SIG-M5 treated with dmso at 0.1 percent for 504 hours (cell line): ENCODE measurements around the gene OBSL1.
A peak's percentile ranks its signal among the peaks of the same experiment; 100 is the strongest.

Experiments
- DNase-seq: peaks from one replicate; lab custom pipeline; 2025; ENCODE audit not compliant: unreplicated experiment; lab: John Stamatoyannopoulos, UW

The OBSL1 gene

DNA sequence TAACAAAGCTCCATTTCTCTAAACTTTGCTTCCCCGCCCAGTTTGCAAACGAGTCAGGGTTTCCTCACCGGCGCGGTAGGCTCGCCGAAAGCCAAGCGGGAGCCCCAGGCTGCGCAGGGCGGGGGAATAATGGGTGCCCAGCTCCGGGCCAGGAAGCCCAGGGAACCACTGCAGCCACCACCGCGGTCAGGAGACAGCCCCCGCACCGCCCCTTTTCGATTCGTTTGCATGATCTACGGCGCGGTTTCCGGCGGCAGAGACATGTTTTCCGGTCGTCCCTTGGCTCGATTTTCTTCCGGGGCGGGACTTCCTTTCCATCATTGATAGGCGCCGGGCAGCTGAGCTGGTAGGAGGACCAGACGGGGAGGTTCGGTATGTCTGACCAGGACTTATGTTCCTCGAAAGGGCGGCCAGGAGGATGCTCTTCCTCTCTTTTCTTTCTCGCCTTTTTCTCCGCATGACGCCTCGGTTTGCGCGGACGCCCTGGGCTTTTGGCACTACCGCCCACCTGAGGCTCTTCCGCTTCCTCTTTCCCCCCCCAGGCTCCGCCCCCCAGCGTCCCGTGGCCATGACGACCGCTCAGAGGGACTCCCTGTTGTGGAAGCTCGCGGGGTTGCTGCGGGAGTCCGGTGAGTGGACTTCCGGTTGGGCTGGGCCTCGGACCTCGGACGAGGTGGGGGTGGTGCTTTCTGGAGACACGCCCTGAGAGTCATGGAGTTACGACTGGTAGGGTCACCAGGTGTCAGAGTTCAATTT, 26.4 kb upstream of the OBSL1 start, which contains the start of gene STK11IP:
Gene STK11IP (plus strand): TSS at position 306 of the 756 bp plus-strand sequence. CDS start 263 bp downstream, at position 569.
- DNase-seq = peak; percentile 95

DNA sequence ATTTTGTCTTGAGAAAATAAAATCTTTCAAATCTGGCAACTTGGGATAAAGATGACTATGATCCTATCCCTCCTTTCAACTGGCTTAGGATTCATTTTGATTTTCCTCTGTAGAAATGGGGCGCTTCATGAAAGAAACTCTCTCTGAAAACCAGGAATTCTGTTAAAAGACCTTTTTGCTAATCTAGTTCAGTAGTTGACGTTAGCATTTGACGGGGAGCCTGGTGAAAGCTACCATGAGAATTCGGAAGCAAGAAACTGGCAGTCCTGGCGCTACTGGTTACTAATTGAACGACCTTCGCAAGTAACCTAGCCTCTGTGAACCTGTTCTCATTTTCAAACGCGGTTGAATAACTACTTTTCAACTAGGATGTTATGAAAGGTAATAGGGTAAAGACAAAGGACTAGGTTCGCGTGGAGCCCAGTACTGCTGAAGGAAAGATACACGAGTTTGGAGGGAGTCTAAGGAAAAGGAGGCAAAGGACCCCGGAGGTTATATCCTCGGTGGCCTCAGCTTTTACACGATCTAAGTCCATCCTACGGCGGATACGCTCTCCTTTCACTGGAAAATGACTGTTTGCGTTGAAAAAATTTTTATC, 25.7 kb upstream of the OBSL1 start:
- peak; percentile 36 for DNase-seq

DNA sequence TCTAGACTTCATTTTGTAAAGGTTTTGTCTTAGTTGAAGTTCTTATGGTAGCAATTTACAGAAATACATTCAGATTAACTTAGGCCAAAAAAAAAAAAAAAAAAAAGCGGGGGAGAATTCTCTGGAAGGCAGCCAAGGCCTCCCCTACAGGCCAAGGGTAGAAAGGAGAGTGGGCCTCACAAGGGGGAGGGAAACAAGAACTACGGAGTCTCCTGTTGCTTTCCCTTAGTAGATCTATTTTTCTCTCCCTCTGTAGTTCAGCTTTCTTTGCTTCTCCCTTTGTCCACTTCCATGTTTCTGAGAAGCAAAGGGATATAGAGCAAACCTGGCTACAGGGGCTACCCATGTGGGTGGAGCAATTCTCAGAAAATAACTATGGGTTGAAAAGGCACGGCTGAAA, 23.9 kb upstream of the OBSL1 start:
- DNase-seq = peak; percentile 47

DNA sequence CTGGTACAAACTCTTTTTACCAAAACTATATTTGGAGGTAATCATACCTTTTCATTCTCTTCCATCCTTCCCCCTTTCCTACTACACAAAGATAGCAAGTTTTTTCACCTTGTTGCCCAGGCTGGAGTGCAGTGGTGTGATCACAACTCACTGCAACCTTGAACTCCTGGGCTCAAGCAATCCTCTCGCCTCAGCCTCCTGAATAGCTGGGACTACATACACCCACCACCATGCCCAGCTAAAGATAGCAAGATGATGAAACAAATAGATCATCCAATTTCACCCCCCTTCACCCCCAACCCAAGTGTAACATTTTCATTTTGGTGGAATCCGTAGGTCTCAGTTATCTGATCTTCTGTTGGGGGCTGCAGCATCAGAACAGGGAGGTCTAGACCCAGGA, 21.8 kb upstream of the OBSL1 start:
- no peak for DNase-seq

DNA sequence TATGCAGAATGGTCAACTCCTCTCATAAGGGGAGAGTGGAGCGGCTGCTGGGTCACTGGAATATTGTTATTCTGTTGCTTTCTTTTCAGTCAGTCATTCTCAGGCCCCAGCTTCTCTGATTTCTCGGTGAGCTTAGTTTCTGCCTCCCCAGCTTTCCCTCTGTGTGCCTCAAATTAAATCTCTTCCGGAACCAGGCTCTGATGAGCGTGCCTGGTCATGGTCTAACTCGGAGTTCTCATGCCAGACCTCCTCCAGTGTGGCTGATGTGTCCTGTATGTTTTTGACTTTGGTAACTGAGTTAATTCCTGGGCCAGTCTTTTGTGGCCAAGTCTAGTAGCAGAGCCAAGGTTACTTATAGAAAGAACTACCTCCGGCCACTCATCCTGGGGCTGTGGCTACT, 21.4 kb upstream of the OBSL1 start:
- no peak for DNase-seq

DNA sequence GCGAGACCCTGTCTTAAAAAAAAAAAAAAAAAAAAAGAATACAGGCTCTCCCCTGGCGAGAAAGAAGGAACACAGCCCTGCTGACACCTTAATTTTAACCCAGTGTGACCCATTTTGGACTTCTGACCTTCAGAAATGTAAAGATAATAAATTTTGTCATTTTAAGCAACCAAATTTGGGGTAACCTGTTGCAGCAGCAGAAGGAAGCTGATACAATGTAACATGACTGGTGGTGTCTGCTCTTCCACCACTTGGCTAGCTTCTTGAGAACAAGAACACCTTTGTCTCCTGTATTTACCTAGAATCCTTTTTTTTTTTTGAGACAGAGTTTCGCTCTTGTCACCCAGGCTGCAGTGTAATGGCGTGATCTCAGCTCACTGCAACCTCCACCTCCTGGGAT, 19.8 kb upstream of the OBSL1 start:
- DNase-seq = no peak

DNA sequence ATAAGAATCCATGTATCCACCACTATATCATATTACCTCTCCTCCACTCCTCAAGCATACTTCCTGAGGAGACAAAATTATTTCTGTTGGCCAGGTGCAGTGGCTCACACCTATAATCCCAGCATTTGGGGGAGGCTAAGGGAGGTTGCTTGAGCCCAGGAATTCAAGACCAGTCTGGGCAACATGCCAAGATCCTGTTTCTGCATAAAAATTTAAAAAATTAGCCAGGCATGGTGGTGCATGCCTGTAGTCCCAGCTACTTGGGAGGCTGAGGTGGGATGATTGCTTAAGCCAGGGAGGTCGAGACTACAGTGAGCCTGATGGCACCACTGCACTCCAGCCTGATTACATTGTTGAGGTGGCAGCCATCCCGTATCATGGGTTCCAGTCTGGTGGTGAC, 10.0 kb upstream of the OBSL1 start:
- DNase-seq = no peak

DNA sequence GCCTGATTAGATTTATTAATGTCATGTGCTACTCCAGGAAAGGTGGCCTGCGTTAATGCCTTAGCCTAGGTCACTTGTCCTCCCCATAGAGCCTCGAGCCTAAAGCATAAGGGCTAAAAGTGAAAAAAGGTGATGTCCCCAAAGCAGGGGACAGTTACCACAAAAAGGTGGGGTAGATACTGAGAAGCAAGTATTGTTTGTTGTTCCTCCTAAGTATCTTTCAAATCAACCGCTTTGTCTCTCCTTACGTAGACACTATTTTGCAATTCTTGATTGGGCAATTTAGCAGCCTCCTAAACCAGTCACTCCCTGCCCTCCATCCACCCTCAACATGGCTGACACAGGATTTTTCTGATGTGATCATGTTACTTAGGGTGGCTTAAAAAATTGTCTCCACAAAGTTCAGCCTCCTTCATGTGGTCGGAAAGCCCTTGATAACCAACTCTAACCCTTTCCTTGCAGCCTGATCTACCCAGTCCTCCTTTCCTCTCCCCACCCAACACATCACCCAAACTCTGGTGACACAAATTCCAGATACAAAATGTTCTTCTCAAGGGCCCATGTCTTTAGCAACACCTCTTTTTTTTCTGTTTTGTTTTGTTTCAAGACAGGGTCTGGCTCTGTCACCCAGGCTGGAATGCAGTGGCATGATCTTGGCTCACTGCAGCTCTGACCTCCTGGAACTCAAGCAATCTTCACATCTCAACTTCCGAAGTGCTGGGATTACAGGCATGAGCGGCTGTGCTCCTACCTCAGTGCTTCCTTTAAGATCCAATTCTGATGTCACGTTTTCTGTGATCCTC, 7.7 kb upstream of the OBSL1 start:
- peak; percentile 81 for DNase-seq

DNA sequence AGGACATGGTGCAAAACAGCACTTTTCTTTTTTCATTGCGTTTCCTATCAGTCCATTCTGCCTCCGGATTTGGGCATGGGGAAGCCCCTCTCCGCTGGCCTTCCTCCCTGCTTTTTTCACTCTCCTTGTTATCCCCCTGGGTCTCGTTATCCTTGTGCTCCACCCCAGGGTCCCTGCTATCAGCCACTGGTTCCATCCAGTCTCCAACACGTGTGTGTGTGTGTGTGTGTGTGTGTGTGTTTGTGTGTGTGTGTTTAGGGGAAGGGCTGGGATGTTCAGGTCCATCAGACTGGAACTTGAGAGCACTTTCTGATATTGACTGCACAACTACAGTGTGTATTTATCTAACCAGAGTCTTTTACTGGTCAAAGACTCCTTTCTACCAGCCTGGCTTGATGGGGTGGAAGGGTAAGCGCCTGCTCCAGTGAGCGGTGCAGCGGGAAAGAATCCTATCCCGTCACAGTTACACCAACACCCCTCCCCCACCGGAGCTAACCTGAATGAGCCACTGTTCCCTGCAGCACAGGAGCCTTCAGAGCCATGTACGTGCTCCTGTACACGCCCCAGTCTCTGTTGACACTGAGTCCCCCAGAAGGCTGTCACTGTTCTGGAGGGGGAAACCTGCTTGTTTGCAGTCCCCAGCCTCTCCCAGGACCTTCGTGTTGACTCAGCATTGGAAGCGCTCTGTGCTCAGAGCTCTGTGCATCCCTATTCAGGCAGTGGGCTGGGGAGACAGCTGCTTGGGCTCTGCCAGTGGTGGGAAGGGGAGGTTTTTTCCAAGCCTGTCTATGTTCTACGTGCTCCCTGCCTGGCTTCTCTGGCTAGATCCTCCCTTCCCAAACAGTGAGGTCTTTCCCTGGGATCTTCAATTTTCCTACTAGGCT, 5.4 kb upstream of the OBSL1 start:
- no peak for DNase-seq

DNA sequence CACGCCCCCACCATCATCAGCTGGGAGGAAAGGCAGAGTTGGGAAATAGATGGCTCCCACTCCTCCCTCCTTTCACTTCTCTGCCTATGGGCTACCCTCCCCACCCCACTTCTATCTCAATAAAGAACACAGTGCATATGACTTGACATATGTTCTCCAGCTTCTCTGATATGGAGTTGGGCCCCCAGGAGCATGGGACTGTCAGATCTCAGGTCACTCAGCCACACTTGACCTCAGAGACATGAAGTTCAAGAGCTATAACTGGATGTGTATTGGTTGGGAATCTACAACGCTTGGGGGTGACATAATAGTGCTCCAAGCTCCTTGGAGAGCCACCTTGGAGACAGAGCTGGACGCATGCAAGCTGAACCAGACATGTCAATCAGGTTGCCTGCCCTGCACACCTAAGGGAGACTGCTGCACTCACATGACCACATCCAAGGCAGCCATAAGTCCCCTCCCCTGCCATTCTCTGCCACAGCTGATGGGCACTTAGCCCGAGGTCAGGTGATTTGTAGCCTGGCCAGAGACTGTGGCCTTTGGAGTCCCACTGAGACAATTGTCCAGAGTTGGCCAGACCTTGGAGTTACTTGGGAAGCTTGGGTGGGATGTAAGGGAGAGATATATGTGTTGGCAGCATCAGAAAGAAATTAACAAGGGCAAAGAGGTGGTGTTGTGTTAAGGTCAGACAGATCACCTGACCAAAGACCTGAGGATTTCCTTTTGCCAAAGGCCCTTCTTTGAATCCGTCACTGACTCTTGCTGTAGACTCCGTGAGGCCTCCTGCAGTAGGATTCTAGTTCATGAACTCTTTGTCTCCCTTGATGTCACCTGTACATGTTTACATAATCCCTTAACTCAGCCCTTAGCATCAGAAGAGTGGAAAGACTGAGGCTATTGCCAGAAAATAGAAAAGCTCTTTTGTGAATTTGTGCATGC, 4.5 kb upstream of the OBSL1 start:
- no peak for DNase-seq

DNA sequence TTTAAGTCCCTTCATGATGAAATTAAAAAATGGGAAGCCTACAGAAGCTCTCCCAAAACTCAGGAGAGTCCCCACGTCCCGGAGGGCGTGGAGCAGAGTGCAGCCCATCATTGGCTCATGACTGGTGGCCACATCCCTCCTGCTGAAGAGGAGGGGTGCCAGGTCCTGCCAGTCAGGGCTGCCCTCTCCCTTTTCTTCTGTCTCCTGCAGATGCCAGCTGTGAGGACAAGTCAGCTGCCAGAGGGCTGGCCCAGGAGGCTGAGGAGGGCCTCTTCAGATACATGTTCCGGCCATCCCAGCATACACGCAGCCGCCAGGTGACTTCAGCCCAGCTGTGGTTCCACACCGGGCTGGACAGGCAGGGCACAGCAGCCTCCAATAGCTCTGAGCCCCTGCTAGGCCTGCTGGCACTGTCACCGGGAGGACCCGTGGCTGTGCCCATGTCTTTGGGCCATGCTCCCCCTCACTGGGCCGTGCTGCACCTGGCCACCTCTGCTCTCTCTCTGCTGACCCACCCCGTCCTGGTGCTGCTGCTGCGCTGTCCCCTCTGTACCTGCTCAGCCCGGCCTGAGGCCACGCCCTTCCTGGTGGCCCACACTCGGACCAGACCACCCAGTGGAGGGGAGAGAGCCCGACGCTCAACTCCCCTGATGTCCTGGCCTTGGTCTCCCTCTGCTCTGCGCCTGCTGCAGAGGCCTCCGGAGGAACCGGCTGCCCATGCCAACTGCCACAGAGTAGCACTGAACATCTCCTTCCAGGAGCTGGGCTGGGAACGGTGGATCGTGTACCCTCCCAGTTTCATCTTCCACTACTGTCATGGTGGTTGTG, 3.4 kb upstream of the OBSL1 start:
- DNase-seq = no peak

DNA sequence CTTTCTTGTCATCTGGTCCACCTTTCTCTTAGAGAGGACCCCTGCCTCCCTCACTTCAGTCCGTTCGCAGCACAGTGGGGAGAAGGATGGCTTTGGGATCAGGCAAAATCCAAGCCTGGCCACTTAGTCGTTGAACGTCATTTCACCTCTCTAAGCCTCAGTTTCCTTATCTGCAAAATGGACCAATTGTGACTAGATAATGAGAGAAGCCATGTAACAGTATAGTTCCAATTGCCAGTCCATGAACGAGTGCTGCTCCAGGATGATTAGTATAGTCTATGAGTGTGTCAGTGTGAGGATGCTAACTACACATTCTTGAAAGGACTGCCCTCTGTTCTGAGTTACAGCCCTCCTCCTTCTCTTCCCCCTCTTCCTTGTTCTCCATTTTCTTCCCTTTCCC, 1.8 kb upstream of the OBSL1 start:
- no peak for DNase-seq

DNA sequence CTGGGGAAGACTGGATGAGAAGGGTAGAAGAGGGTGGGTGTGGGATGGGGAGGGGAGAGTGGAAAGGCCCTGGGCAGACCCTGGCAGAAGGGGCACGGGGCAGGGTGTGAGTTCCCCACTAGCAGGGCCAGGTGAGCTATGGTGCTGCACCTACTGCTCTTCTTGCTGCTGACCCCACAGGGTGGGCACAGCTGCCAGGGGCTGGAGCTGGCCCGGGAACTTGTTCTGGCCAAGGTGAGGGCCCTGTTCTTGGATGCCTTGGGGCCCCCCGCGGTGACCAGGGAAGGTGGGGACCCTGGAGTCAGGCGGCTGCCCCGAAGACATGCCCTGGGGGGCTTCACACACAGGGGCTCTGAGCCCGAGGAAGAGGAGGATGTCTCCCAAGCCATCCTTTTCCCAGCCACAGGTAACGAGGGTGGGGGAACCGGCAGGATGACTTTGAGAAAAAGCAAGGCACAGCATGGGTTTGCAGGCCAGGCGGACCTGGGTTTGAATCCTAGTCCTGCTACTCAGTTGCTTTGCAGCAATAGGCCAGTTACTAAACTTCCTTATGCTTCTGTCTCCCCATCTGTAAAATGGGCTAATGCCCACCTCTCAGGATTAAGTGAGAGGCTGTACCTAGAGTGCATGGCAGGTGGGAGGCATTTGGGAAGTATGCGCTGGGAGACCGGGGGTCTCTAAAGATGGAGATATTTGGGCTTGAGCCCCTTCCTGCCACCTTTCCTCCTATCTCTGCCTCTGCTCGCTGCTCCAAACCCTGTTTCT, 1.1 kb upstream of the OBSL1 start, which contains the start of gene INHA:
Gene INHA (plus strand): TSS at position 74 of the 765 bp plus-strand sequence. CDS start 65 bp downstream, at position 139.
- DNase-seq = no peak

DNA sequence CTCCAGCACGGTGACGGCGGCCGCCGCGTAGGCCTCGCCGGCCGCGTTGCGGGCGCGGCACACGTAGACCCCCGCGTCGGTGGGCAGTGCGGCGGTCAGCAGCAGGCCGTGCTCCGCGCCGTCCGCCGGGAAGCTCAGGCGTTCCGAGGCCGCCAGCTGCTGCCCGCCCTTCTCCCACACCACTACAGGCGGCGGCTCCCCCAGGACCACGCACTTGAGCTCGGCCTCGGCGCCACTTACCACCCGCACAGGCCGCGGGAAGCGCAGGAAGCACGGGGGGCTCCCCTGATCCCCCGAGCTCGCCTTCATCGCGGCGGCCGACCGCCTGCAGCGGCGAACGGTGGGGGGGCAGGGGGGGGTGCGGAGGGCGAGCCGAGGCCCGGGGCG, 422 bp downstream of the OBSL1 start:
- DNase-seq = no peak

DNA sequence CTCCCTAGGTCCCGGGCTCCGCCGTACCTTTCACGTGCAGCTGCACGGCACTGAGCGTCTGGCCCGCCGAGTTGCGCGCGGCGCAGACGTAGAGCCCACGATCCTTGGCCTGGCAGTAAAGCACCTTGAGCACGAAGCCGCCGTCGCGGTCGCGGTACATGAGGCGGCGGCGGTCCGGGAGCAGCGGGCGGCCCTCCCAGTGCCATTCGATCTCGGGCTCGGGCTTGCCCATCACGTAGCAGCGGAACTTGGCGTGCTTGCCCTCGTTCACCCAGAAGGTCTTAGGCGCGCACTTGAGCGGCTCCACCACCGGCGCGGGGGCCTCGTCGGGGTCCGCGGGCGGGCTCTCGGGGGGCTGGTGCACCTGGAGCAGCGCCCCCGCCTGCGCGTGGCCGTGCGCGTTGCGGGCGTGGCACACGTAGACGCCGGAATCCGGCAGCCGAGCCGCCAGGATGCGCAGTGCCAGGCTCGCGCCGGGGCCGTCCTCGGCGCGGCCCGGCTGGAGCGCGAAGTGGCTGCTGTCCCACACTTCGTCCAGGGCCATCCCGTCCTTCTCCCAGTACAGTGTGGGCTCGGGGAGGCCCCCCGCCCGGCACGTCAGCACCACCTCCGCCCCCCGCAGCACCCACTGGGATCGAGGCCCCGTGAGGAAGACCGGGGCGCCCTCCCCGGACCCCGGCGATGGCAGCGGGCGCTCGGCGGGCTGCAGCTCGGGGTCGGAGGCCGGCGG, 980 bp downstream of the OBSL1 start:
- DNase-seq = no peak

DNA sequence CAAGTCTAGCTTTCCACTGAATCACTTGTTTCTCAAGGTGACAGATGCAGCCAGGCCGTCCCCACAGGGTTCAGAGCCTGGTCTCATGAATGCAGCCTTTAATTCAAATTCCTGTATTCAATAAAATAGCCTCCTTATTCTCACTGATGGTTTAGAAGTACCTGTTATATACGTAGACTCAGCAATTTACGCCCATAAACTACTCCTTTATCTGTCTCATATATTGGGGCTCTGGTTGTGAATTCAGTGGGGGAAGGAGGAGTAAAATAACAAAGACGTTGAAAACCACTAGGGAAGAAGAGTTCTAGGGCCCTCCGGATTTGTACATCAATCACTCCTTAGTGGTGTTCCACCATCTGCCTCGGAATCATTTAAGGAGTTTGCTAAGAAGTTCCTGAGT, 1.7 kb downstream of the OBSL1 start:
- DNase-seq = no peak

DNA sequence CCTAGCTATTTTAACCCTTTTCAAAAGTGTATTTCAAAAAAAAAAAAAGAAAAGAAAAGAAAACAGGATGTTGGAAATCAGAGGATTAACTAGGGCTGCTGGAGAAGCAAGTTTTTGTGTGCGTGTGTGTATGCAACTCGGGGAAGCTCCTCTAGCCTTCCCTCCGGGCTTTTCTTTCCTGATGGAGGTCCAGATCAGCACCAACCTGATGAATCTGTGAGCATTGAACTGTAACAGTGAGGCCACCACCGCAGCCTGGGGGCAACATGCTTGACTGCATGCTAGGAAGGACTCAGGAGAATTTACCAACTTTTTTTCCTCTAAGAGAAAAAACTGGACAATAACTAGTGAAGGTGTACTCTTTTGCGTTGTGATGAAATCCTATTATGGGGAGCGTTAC, 2.3 kb downstream of the OBSL1 start:
- DNase-seq = no peak
